ENCODE measurements around the gene NME4. TPM values are rescaled to one million over a fixed set of nuclear protein-coding genes. Genes with fewer than 3 reads are reported as not detected.
"Not testable (repeated sequence)": the region's sequence is repeated elsewhere in the genome, so short reads cannot be mapped to it uniquely, and the experiment has no call there.

The NME4 gene
- total and polyA plus RNA-seq, 8 donors: 11.0 to 68.6 (median 22.6) TPM

GRCh38 chr16:411576-412265, 14.7 kb downstream of the NME4 start:
- H3K4me3 ChIP-seq: no peak overlapping the region
- H3K4me1 ChIP-seq: no peaks in the 10 kb centered on the region
- intact Hi-C loops (cut with DNase I): no loop called here
- ATAC-seq: no peak
- H3K9me3 ChIP-seq: no peaks in the 10 kb centered on the region
- peaks cover 0 to 15% (median 0%) of the 10 kb centered on the region in 3 donors for H3K36me3 ChIP-seq
- WGBS, 2 donors: 95 to 98% methylated on average over 26 of the region's 26 CpGs
- TF ChIP-seq CTCF (IDR thresholded peaks at IDR 0.05): no peak
- no peaks in the 10 kb centered on the region for H3K27me3 ChIP-seq
- peak in 1 of 6 donors; percentile 62 for DNase-seq
- H3K27ac ChIP-seq: no peak overlapping the region
- FAIRE-seq: no peak

GRCh38 chr16:414395-415169, 17.6 kb downstream of the NME4 start:
- FAIRE-seq (no peak), DNase-seq (peak in 1 of 6 donors; percentile 36), ATAC-seq (no peak)
- peaks cover 0 to 15% (median 0%) of the 10 kb centered on the region in 3 donors for H3K36me3 ChIP-seq
- no peaks in the 10 kb centered on the region for H3K4me1 ChIP-seq
- intact Hi-C loops (cut with DNase I): no loop called here
- WGBS, 2 donors: 89 to 90% methylated on average over 21 of the region's 21 CpGs
- H3K27ac ChIP-seq: no peak overlapping the region
- H3K9me3 ChIP-seq: no peaks in the 10 kb centered on the region
- no peaks in the 10 kb centered on the region for H3K27me3 ChIP-seq
- TF ChIP-seq CTCF (IDR thresholded peaks at IDR 0.05): no peak
- no peak overlapping the region for H3K4me3 ChIP-seq

- H3K9me3 ChIP-seq; FAIRE-seq; DNase-seq; H3K27me3 ChIP-seq; ATAC-seq; intact Hi-C loops (cut with DNase I); H3K27ac ChIP-seq; H3K4me1 ChIP-seq; H3K4me3 ChIP-seq: not testable (repeated sequence)
- WGBS, 2 donors: 94 to 95% methylated on average over 3 of the region's 3 CpGs
- H3K36me3 ChIP-seq: peaks cover 0 to 15% (median 0%) of the 10 kb centered on the region in 3 donors
Observed at GRCh38 chr16:415170-415498, 18.1 kb downstream of the NME4 start.

GRCh38 chr16:422179-422578, 25.2 kb downstream of the NME4 start:
- H3K27me3 ChIP-seq; H3K36me3 ChIP-seq; H3K27ac ChIP-seq; FAIRE-seq; H3K4me3 ChIP-seq; intact Hi-C loops (cut with DNase I); H3K9me3 ChIP-seq; ATAC-seq; H3K4me1 ChIP-seq: not testable (repeated sequence)
- DNase-seq: peak in 1 of 6 donors; percentile 13
- WGBS, 2 donors: 84 to 92% methylated on average over 13 of the region's 13 CpGs

GRCh38 chr16:424033-424622, 27.1 kb downstream of the NME4 start:
- Histone ChIP-seq H3K27me3 (no peaks in the 10 kb centered on the region), H3K36me3 (no peaks in the 10 kb centered on the region), H3K9me3 (no peaks in the 10 kb centered on the region), H3K4me3 (peak overlapping the region in 1 of 4 donors; percentile 81), H3K4me1 (peaks cover 6 to 14% (median 14%) of the 10 kb centered on the region in 3 donors), H3K27ac (peak overlapping the region in 3 of 4 donors; percentile 80 to 87 (median 85))
- 62 to 75% methylated on average over 20 of the region's 20 CpGs for WGBS, 2 donors
- DNase-seq: peak in 2 of 6 donors; percentile 56 to 64
- intact Hi-C loops (cut with DNase I): no loop called here
- no peak for TF ChIP-seq CTCF (IDR thresholded peaks at IDR 0.05)
- FAIRE-seq: no peak
- ATAC-seq: peak in 3 of 4 donors; percentile 10 to 60 (median 53)
